ENCODE measurements around the gene URM1.

The URM1 gene

DNA sequence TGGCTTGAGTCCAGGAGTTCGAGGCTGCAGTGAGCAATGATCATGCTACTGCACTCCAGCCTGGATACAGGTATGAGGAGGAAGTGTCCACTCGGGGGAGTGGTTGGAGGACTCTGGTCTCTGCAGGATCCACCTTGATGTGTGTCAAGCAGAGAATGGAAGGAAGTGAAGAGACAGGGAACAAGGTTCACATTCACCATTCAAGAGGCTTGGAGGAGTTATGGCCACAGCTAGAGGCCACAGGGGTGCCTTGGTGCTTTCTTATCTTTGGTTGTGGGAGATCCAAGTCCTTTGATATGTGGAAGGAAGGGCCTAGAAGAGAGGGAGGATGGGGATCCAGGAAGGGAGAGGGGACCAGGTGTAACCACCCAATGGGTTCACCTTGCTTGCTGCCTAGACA, 44.1 kb downstream of the URM1 start:
- Histone ChIP-seq H3K4me3 (replicated peaks; ENCODE audit: insufficient read depth, low read length) (no peak overlapping the region), H3K27me3 (ENCODE audit: insufficient read depth, poor library complexity, severe bottlenecking) (peaks cover 18% of the 10 kb centered on the region), H3K27ac (replicated peaks) (no peak overlapping the region)
- TF ChIP-seq GABPA (IDR thresholded peaks at IDR 0.05; ENCODE audit: low read depth) (no peak), POLR2AphosphoS5 (IDR thresholded peaks at IDR 0.05; ENCODE audit: low read depth) (no peak), SPI1 (IDR thresholded peaks at IDR 0.05; ENCODE audit: borderline replicate concordance, low read depth) (no peak)
- TF ChIP-seq, protein P1, sequence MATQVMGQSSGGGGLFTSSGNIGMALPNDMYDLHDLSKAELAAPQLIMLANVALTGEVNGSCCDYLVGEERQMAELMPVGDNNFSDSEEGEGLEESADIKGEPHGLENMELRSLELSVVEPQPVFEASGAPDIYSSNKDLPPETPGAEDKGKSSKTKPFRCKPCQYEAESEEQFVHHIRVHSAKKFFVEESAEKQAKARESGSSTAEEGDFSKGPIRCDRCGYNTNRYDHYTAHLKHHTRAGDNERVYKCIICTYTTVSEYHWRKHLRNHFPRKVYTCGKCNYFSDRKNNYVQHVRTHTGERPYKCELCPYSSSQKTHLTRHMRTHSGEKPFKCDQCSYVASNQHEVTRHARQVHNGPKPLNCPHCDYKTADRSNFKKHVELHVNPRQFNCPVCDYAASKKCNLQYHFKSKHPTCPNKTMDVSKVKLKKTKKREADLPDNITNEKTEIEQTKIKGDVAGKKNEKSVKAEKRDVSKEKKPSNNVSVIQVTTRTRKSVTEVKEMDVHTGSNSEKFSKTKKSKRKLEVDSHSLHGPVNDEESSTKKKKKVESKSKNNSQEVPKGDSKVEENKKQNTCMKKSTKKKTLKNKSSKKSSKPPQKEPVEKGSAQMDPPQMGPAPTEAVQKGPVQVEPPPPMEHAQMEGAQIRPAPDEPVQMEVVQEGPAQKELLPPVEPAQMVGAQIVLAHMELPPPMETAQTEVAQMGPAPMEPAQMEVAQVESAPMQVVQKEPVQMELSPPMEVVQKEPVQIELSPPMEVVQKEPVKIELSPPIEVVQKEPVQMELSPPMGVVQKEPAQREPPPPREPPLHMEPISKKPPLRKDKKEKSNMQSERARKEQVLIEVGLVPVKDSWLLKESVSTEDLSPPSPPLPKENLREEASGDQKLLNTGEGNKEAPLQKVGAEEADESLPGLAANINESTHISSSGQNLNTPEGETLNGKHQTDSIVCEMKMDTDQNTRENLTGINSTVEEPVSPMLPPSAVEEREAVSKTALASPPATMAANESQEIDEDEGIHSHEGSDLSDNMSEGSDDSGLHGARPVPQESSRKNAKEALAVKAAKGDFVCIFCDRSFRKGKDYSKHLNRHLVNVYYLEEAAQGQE (IDR thresholded peaks at IDR 0.05; ENCODE audit: insufficient replicate concordance, low read depth) = no peak
- TF ChIP-seq, protein P2, sequence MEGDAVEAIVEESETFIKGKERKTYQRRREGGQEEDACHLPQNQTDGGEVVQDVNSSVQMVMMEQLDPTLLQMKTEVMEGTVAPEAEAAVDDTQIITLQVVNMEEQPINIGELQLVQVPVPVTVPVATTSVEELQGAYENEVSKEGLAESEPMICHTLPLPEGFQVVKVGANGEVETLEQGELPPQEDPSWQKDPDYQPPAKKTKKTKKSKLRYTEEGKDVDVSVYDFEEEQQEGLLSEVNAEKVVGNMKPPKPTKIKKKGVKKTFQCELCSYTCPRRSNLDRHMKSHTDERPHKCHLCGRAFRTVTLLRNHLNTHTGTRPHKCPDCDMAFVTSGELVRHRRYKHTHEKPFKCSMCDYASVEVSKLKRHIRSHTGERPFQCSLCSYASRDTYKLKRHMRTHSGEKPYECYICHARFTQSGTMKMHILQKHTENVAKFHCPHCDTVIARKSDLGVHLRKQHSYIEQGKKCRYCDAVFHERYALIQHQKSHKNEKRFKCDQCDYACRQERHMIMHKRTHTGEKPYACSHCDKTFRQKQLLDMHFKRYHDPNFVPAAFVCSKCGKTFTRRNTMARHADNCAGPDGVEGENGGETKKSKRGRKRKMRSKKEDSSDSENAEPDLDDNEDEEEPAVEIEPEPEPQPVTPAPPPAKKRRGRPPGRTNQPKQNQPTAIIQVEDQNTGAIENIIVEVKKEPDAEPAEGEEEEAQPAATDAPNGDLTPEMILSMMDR (IDR thresholded peaks at IDR 0.05; ENCODE audit: insufficient read depth, low read length) = no peak
- no peak for DNase-seq (ENCODE audit: low read depth in 1 of 2, low spot score in 1 of 2)

DNA sequence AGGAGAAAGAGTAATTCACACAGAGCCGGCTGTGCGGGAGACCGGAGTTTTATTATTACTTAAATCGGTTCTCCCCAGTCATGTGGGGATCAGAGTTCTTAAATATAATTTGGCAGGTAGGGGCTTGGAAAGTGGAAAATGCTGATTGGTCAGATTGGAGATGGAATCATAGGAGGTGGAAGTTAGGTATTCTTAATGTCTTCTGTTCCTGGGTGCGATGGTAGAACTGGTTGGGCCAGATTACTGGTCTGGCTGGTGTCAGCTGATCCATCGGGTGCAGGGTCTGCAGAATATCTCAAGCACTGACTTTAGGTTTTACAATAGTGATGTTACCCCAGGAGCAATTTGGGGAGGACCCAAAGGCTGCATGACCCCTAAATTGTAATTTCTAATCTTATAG, 44.8 kb downstream of the URM1 start:
- Histone ChIP-seq H3K27ac (replicated peaks) (no peak overlapping the region), H3K27me3 (ENCODE audit: insufficient read depth, poor library complexity, severe bottlenecking) (peaks cover 18% of the 10 kb centered on the region), H3K4me3 (replicated peaks; ENCODE audit: insufficient read depth, low read length) (no peak overlapping the region)
- TF ChIP-seq, protein P2 (IDR thresholded peaks at IDR 0.05; ENCODE audit: insufficient read depth, low read length) = no peak
- DNase-seq (ENCODE audit: low read depth in 1 of 2, low spot score in 1 of 2) = no peak

DNA sequence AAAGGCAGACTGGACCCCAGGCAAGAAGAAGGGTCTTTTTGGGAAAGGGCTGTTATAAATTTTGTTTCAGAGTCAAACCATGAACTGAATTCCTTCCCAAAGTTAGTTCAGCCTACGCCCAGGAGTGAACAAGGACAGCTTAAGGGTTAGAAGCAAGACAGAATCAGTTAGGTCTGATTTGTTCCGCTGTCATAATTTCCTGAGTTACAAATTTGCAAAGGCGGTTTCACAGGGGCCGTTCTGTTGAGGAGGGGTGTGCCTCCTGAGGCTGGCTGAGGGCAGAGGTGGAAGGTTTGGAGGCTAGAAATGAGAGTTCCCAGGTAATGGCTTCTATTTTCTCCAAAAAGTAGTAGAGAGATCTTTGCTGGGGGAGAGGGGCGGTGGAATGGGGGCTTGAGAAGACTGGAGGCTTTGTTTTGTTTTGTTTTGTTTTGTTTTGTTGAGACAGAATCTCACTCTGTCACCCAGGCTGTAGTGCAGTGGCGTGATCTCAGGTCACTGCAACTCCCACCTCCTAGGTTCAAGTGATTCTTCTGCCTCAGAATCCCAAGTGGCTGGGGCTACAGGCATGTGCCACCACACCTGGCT, 45.4 kb downstream of the URM1 start:
- Histone ChIP-seq H3K27me3 (ENCODE audit: insufficient read depth, poor library complexity, severe bottlenecking) (peaks cover 19% of the 10 kb centered on the region), H3K27ac (replicated peaks) (no peak overlapping the region)

More for the DNA sequence above, 45.4 kb downstream of the URM1 start:
- no peak for TF ChIP-seq GABPA (IDR thresholded peaks at IDR 0.05; ENCODE audit: low read depth)
- no peak for TF ChIP-seq SPI1 (IDR thresholded peaks at IDR 0.05; ENCODE audit: borderline replicate concordance, low read depth)
- no peak for TF ChIP-seq POLR2AphosphoS5 (IDR thresholded peaks at IDR 0.05; ENCODE audit: low read depth)
- TF ChIP-seq, protein P2 (IDR thresholded peaks at IDR 0.05; ENCODE audit: insufficient read depth, low read length) = no peak
- TF ChIP-seq, protein P1 (IDR thresholded peaks at IDR 0.05; ENCODE audit: insufficient replicate concordance, low read depth) = no peak
- DNase-seq (ENCODE audit: low read depth in 1 of 2, low spot score in 1 of 2) = no peak
- no peak overlapping the region for H3K4me3 ChIP-seq (replicated peaks; ENCODE audit: insufficient read depth, low read length)

Measured in HL-60 (cell line).